Measurements from ENCODE around the gene PIR.

PIR gene

GRCh38 chrX:15344106-15344505 is 149.0 kb downstream of the PIR start:
- no peak for TF ChIP-seq CTCF (IDR thresholded peaks at IDR 0.05; ENCODE audit: borderline replicate concordance, insufficient read depth, low read depth, low read length)
- no peak overlapping the region for H3K4me3 ChIP-seq (ENCODE audit: low read depth, low read length)

- TF ChIP-seq CTCF (IDR thresholded peaks at IDR 0.05; ENCODE audit: borderline replicate concordance, insufficient read depth, low read depth, low read length), result no peak
- no peak overlapping the region for H3K4me3 ChIP-seq (ENCODE audit: low read depth, low read length)
Measured at GRCh38 chrX:15343075-15343476, 150.1 kb downstream of the PIR start.

- H3K4me3 ChIP-seq (ENCODE audit: low read depth, low read length), result no peak overlapping the region
- TF ChIP-seq CTCF (IDR thresholded peaks at IDR 0.05; ENCODE audit: borderline replicate concordance, insufficient read depth, low read depth, low read length), result no peak
Measured at GRCh38 chrX:15340867-15341266, 152.3 kb downstream of the PIR start.

- H3K4me3 ChIP-seq (ENCODE audit: low read depth, low read length), result peak overlapping the region; percentile 8
- TF ChIP-seq CTCF (IDR thresholded peaks at IDR 0.05; ENCODE audit: borderline replicate concordance, insufficient read depth, low read depth, low read length), result no peak
Measured at GRCh38 chrX:15336023-15336413, 157.1 kb downstream of the PIR start.

GRCh38 chrX:15335135-15336022 is 157.8 kb downstream of the PIR start, which contains the start of gene PIGA:
Gene PIGA (minus strand): TSS chrX:15335523. CDS start chrX:15331930, 3,593 bp downstream.
- no peak for TF ChIP-seq CTCF (IDR thresholded peaks at IDR 0.05; ENCODE audit: borderline replicate concordance, insufficient read depth, low read depth, low read length)
- H3K4me3 ChIP-seq (ENCODE audit: low read depth, low read length), result peak within 1 kb of the TSS; percentile 74
